GM23248 (cell line): ENCODE data around the gene SUB1.

Experiments used
- EZH2 ChIP-seq: fragments of 200-600 bp; sonication (generic); IDR thresholded peaks from 2 replicates; pipeline ENCODE4 v1.6.1; 2018; ENCODE audit warnings: antibody characterized with exemption, mild to moderate bottlenecking; ENCODE audit not compliant: insufficient read depth, poor library complexity, severe bottlenecking
- EZH2phosphoT487 ChIP-seq: fragments of 200-600 bp; sonication (generic); IDR thresholded peaks from 2 replicates; pipeline ENCODE4 v1.6.1; 2018; ENCODE audit warnings: antibody characterized with exemption, moderate library complexity, mild to moderate bottlenecking, low read depth; ENCODE audit not compliant: insufficient read depth

- TF ChIP-seq EZH2 (no peak), EZH2phosphoT487 (no peak)
Measured at GRCh38 chr5:32601623-32602295, 16.4 kb downstream of the SUB1 start.
